DMS153 treated with DMSO at 0.1 percent for 48 hours (cell line): ENCODE measurements around the gene LHFPL2.
A peak's percentile ranks its signal among the peaks of the same experiment; 100 is the strongest.

Experiments
- DNase-seq: peaks from one replicate; lab custom pipeline; 2025; ENCODE audit not compliant: unreplicated experiment; lab: John Stamatoyannopoulos, UW

Gene LHFPL2

GRCh38 chr5:78642701-78643100 is 5.9 kb downstream of the LHFPL2 start:
- no peak for DNase-seq

GRCh38 chr5:78640662-78641474 is 7.7 kb downstream of the LHFPL2 start:
- no peak for DNase-seq

DNA sequence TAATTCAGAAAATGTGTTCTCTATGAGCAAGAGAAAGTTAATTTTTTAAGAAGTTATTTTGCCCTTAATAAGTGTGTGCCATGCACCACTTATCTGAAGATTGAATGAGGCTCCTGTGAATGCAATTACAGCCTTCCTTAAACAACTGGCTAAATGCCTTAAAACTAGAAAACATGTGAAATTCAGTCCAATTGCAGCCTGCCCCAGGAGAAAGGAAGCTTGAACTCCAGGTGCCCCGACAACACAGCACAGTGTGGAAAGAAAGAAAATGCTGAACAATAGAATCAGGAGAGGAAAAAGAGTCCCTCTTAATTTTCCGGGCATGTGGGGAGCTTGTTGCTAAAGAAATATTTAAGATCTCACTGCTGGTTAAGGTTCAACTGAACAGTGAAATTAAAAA is 8.8 kb downstream of the LHFPL2 start:
- no peak for DNase-seq

- DNase-seq = no peak
These were observed 9.5 kb downstream of the LHFPL2 start for GRCh38 chr5:78638973-78639669.

DNA sequence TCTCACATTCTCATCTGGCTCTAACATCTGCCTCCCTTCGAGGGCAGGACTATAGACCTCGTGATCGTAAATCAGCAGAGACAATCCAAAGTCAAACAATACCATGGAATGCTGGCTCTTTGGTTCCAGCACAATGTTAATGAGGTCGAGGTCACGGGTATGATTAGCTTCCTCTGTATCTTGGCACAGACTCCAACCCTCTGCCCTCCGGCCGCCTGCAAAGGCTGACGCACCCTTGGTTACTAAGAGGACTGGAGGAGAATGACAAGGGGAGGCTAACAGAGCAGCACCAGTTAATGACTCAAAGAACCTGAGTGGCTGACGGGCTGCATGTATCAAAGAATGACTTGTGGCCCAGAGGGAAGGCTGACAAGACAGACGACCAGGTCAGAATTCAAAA is 10.1 kb downstream of the LHFPL2 start:
- peak; percentile 5 for DNase-seq

GRCh38 chr5:78637468-78637867 is 11.1 kb downstream of the LHFPL2 start:
- DNase-seq = no peak

GRCh38 chr5:78636682-78637081 is 11.9 kb downstream of the LHFPL2 start:
- DNase-seq = no peak

GRCh38 chr5:78634634-78635033 is 13.9 kb downstream of the LHFPL2 start:
- no peak for DNase-seq

DNA sequence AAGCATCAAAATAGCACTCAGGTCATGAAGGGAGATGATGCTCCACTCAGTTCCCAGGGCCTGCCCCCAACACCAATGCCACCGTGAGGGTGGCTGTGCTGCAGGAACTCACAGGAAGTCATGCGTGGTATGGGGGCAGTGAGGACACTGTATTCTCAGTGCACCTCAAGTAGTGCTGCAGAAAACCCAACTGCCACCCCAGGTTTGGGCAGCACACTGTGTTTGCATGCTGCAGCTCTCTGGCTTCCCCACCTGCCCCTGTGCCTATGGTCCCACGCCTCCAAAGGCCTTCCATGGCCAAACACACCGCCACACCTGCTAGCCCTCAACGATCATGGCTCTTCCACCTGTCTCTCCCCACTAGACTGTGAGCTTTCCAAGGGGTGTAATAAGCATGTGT is 14.3 kb downstream of the LHFPL2 start:
- DNase-seq = no peak

DNA sequence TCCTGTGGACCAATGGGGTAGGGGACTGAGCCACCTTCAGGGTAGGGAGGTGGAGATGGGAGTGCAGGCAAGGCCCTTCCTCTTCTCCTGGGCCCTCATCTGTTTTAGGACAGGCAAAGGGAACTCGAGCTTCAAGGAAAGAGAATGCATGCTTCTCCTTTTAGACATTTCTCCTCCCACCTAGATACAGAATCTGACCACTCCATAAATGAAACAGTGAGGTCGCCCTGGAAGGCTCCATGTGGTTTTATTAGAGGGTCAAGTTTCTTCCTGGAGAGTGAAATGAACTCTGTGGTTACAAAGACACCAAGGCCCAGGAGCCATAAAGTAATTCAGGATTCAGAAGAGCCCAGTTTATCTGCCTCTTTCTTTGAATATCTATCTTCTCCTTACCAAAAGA is 14.9 kb downstream of the LHFPL2 start:
- DNase-seq = no peak

DNA sequence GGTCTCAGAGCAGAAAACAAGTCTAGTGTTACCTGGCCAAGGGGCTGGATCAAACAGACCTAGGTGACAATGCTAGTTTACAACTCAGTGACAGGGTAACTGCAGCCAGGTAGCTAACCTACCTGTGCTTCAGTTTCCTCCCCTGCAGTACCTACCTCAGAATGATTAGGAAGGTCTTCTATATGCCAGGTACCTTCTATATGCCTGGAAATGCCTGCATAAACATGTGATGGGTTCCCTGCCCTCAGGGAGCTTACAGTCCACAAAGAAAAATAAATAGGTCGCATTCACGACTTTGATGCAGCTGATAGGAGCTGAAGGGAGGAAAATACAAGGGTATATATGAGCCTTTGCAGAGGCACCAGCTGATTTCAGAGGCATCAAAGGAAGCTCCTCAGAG is 16.1 kb downstream of the LHFPL2 start:
- DNase-seq = no peak

DNA sequence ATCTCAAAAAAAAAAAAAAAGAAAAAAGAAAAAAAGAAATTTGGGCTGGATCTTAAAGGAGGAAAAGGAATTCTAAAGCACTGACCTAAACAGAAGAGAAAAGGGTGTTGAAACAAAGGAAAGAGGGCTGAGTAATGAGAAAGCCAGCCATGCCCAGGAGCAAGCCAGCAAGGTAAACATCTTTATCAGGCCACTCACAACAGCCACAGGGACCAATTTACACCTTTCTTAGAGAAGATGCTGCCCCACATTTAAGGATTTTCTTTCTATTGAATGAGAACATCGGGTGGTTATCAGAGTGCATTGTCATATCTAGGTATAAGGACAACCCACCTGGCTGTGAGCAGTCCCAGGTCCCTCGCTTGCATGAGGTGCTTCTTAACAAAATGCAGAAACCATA is 16.6 kb downstream of the LHFPL2 start:
- DNase-seq = no peak

- DNase-seq = no peak
These were observed 18.5 kb downstream of the LHFPL2 start for GRCh38 chr5:78630047-78630446.

DNA sequence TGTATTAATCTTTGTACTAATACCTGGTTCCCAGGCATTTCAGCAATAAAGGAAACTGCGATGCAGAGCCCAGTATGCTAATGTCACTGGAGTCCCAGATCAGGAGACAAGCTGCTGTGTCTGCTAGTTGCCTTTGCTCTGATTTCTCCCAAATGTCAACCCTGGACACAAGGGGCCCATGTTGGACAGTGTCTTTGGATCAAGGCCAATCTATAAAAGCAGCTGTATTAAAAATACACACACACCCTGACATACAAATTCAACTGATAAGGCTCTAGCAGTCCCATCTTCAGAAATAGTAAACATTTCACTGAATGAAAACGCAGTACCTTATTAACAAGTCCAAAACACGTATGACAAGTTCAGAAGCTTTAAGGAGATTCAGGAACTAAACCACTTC is 18.9 kb downstream of the LHFPL2 start:
- no peak for DNase-seq

DNA sequence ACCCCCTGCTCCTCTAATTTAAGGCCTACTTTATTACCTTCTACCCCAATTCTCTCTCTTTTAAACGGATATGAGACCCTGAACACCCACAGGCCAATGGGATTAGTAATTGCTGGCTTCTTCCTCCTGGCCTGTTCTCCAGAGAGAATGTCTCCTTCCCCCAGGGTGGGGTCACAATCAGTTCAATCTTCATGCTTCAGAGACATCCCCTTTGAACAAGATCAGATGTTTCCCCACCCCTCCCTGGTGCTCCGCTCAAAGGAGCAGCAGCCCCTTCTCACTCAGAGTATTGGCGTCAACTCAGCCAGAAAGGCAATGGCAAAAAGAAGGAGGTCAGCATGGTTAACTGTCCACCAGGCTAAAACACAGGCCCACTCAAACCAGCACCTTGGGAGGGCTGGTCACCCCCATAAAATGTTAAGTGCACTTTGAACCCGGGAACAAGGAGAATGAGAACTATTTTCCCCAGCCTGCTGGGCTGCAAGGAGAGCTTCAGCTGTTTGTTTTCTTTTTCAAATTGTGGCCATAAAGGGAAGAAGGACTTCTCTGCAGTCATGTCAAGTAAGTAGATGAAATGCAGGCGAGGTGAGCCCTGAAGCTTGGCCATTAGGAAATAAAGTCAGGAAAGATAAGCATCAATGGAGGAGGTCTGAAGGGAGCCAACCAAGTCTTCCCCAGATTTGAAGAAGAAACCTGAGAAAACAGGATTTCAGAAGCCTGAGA is 20.1 kb downstream of the LHFPL2 start:
- DNase-seq = no peak

DNA sequence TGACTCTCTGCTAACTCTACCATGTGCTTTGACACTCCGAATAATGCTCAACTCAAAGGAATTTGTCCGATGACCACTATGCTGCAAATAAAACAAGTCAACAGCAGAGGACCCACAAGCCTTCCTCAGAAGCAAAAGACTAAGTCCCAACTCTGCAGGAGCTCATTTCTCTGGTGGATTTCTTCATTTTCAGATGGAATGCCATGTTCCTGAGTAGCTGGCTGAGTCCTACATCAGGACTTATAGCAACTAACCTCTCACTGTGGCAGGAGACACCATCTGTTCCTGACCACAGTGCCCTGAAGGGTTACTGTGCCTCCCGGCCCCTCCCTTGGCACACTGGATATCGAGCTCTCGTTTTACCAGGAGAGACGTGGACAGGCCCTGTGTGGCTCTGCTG is 20.8 kb downstream of the LHFPL2 start:
- DNase-seq = no peak

DNA sequence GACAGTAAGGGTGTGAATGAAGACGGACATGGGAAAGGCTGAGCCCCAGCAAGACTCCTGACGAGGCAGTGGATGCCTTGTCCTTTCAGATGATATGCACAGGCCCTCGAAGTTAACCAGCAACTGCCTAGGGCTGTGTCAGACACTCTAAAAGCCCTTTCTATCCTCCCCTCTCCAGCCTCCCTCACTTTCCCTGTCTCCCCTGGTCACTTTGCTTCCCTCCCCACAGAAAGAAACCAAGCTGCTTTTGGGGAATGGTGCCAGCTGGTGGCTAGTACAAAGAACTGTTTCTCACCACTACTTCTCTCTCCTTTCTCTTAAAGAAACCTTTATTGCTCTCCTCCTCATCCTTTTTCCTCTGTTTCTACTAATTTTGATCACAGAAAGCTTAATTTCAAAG is 21.4 kb downstream of the LHFPL2 start:
- no peak for DNase-seq

- DNase-seq = no peak
These were observed 22.5 kb downstream of the LHFPL2 start for GRCh38 chr5:78626009-78626571.

DNA sequence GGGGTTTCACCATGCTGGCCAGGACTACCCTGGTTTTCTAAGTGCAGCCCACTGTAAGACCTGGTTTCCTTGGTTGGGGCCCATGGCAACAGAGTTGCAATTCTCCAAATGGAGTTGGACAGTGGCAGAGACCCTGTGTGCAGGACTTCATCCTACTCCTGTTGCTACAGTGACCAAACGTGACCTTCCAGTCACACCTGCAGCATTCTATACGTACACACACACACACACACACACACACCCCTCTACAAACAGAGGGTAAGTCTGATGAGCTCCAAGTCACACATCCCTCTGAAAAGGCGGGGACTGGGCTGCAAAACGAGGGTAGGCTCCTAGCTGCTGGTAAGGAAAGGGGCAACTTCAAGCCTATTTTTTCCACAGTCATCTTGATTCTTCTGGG is 23.6 kb downstream of the LHFPL2 start:
- DNase-seq = no peak

DNA sequence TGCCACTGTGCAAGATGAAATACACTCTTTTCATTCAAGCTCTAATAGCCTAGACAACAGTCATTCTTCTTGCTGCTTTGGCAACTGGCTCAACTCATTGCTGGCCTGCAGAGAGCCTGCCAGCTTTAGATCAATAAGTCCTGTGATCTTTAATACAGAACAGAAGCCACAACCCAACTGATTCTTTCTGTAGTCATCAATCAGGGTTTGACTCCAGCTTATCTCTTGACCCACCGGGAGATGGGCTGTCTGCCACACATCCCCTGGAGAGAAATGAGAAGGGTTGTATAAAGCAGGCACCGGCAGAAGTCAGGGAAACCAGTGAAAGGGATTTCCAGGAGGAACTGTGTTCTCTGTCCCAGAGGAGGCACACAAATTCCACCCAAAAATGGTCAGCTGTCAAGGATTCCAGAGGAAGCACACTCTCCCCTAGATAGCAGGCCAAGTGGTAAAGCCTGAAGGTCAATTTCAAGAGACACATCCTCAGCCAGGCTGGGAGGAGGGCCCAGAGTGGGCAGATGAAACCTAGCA is 24.5 kb downstream of the LHFPL2 start:
- no peak for DNase-seq

DNA sequence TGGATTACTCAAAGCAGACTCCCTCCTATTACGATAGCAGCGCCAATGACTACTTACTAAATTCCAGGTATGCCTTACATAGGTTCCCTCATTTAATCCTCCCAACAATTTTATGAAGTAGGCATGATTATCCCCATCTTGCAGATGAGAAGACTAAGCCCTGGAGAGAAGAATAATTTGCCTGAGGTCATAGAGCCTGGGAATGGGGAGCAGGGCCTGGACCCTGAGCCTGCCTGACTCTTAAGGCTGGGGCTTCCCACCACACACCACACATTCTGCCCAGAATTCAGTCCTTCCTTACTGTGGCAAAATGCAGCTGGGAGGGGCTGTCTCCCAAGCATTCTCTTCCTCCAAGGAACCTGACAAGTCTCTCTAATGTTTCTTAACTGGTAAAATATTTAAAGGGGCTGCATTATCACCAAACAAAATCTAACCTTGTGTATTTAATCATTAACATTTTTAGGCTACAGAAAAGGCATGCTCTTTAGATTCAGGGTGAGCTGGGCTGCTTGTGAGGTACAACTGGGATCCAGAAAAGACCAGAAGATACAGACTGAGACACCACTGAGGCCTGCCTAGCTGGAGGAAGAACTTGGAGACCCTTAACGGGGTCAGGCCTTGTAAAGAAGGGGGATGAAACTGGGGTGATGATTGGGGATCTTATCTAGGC is 26.1 kb downstream of the LHFPL2 start:
- DNase-seq = no peak
